GM12878 (cell line): Measurements from ENCODE around the gene B4GALNT4. TPM values are rescaled to one million over a fixed set of nuclear protein-coding genes. Genes with fewer than 3 reads are reported as not detected.

Experiments used
- ATAC-seq: fragments of 200-7000 bp; cut with Tn5 transposase; 3 replicates; pipeline ENCODE4 v1.9.1; 2020; ENCODE audit warnings: mild to moderate bottlenecking, moderate library complexity
- BruUV-seq: library from RNA; stranded (reverse); fragments of 400-500 nt; replicated peaks from 2 replicates; lab custom pipeline; 2021; lab: Mats Ljungman, UMichigan
- CTCF ChIA-PET: fragments of 300-600 bp; sonication (Branson Sonifier 250); formaldehyde crosslinking; extraction: SDS; loops from one replicate; lab custom pipeline; 2021; ENCODE audit warnings: inconsistent platforms; lab: Yijun Ruan, JAX
- POLR2A ChIA-PET: fragments of 350-600 bp; formaldehyde crosslinking; extraction: SDS; loops from one replicate; lab custom pipeline; 2021; ENCODE audit warnings: inconsistent platforms; lab: Charles Lee
- RAD21 ChIA-PET: fragments of 300-600 bp; sonication (Branson Sonifier 250); formaldehyde crosslinking; loops from one replicate; lab custom pipeline; 2023; ENCODE audit warnings: antibody characterized with exemption; ENCODE audit not compliant: unreplicated experiment; lab: Charles Lee
- SMC1A ChIA-PET: fragments of 300-600 bp; sonication (Branson Sonifier 250); formaldehyde crosslinking; loops from one replicate; lab custom pipeline; 2023; ENCODE audit not compliant: unreplicated experiment, uncharacterized antibody; lab: Charles Lee
- DNase-seq: peaks from one replicate; pipeline ENCODE4 v3.0.0-alpha.2; 2011; ENCODE audit warnings: low read depth, low spot score
- FAIRE-seq: peaks from 3 replicates; lab custom pipeline; 2011; peaks lifted over from hg19 to GRCh38; lab: Jason Lieb, UNC
- H2AFZ ChIP-seq: 2 replicates; pipeline ENCODE4 v1.6.0; 2011; ENCODE audit warnings: low read depth, low read length, control low read depth; ENCODE audit not compliant: control insufficient read depth
- H3K27ac ChIP-seq: 2 replicates; pipeline ENCODE4 v1.5.1; 2011; ENCODE audit warnings: control low read depth; ENCODE audit not compliant: control insufficient read depth, insufficient read depth
- H3K27me3 ChIP-seq, 2 experiments: replicated peaks in 1 of 2; 2 replicates each; pipeline versions ENCODE4 v1.6.0 to v1.6.1; 2011; ENCODE audit warnings: low read length in 1 of 2; ENCODE audit not compliant: control insufficient read depth in 2 of 2, insufficient read depth in 2 of 2
- H3K36me3 ChIP-seq, 2 experiments: 2 replicates each; pipeline ENCODE4 v1.5.1; 2011; ENCODE audit warnings: low read length in 1 of 2; ENCODE audit not compliant: control insufficient read depth in 2 of 2, insufficient read depth in 2 of 2
- H3K4me1 ChIP-seq: 2 replicates; pipeline ENCODE4 v1.6.1; 2011; ENCODE audit warnings: mild to moderate bottlenecking, low read length, moderate library complexity, mixed read lengths; ENCODE audit not compliant: control insufficient read depth, insufficient read depth
- H3K4me2 ChIP-seq: 2 replicates; pipeline ENCODE4 v1.6.0; 2011; ENCODE audit warnings: control low read depth; ENCODE audit not compliant: control insufficient read depth, insufficient read depth
- H3K4me3 ChIP-seq: fragments of 200-600 bp; sonication (generic); 2 replicates; pipeline ENCODE4 v1.5.1; 2016
- H3K79me2 ChIP-seq: 2 replicates; pipeline ENCODE4 v1.6.0; 2011; ENCODE audit warnings: low read length; ENCODE audit not compliant: control insufficient read depth, insufficient read depth
- H3K9ac ChIP-seq: 2 replicates; pipeline ENCODE4 v1.8.0; 2011; ENCODE audit warnings: low read length, control low read depth, mixed read lengths; ENCODE audit not compliant: control insufficient read depth, insufficient read depth
- H3K9me3 ChIP-seq: replicated peaks from 3 replicates; pipeline ENCODE4 v1.5.1; 2011; ENCODE audit warnings: mild to moderate bottlenecking, low read length; ENCODE audit not compliant: control insufficient read depth, insufficient read depth
- H4K20me1 ChIP-seq: 2 replicates; pipeline ENCODE4 v1.6.0; 2011; ENCODE audit not compliant: control insufficient read depth, insufficient read depth
- CBX3 ChIP-seq: fragments of 200-600 bp; sonication (generic); IDR thresholded peaks from 2 replicates; pipeline ENCODE4 v1.6.1; 2016; ENCODE audit warnings: low read depth, borderline replicate concordance
- CBX5 ChIP-seq: sonication (generic); IDR thresholded peaks from 2 replicates; pipeline ENCODE4 v1.6.1; 2016; ENCODE audit warnings: low read depth, moderate library complexity, mild to moderate bottlenecking, inconsistent platforms
- CREB1 ChIP-seq: IDR thresholded peaks from 2 replicates; pipeline ENCODE4 v1.6.1; 2012; ENCODE audit warnings: low read depth, mild to moderate bottlenecking, inconsistent platforms
- DPF2 ChIP-seq: fragments of 450-650 bp; IDR thresholded peaks from 2 replicates; pipeline ENCODE4 v1.6.1; 2017; ENCODE audit warnings: mild to moderate bottlenecking
- EGR1 ChIP-seq, 2 experiments: IDR thresholded peaks; 1 replicate in 1 of 2; 2 replicates in 1 of 2; pipeline ENCODE4 v1.6.1; 2011 to 2012; ENCODE audit warnings: low read depth in 2 of 2, low read length in 2 of 2, borderline replicate concordance in 1 of 2, mild to moderate bottlenecking in 1 of 2, moderate library complexity in 1 of 2
- ETV6 ChIP-seq, 2 experiments: fragments of 450-650 bp in 1 of 2; IDR thresholded peaks in 1 of 2; conservative IDR thresholded peaks in 1 of 2; 2 replicates each; pipeline ENCODE4 v1.6.1; 2014; ENCODE audit warnings: antibody characterized with exemption in 1 of 2, borderline replicate concordance in 1 of 2, low read depth in 1 of 2, mild to moderate bottlenecking in 1 of 2, moderate library complexity in 1 of 2
- IRF4 ChIP-seq: IDR thresholded peaks from 2 replicates; pipeline ENCODE4 v1.6.1; 2011; ENCODE audit warnings: low read depth, low read length
- MEF2A ChIP-seq: IDR thresholded peaks from 2 replicates; pipeline ENCODE4 v1.6.1; 2011; ENCODE audit warnings: low read depth, mild to moderate bottlenecking, low read length, moderate library complexity; ENCODE audit not compliant: insufficient read depth
- PAX8 ChIP-seq: fragments of 450-650 bp; IDR thresholded peaks from 2 replicates; pipeline ENCODE4 v1.6.1; 2017; ENCODE audit warnings: mild to moderate bottlenecking, moderate library complexity
- SPI1 ChIP-seq: IDR thresholded peaks from 2 replicates; pipeline ENCODE4 v1.6.1; 2011; ENCODE audit warnings: low read depth, mild to moderate bottlenecking, low read length, moderate library complexity, borderline replicate concordance; ENCODE audit not compliant: insufficient read depth
- TCF12 ChIP-seq: IDR thresholded peaks from 2 replicates; pipeline ENCODE4 v1.6.1; 2011; ENCODE audit warnings: low read depth, mild to moderate bottlenecking, low read length
- ZNF274 ChIP-seq: IDR thresholded peaks from one replicate; pipeline ENCODE4 v1.8.0; 2011; ENCODE audit not compliant: insufficient read length, insufficient read depth
- ZZZ3 ChIP-seq: IDR thresholded peaks from 2 replicates; pipeline ENCODE4 v1.6.1; 2011; ENCODE audit warnings: low read depth; ENCODE audit not compliant: control insufficient read depth, insufficient read length
- WGBS: methylation state at CpG from one replicate; pipeline ENCODE4 v1.1.6; 2016; ENCODE audit warnings: low lambda C conversion rate; ENCODE audit not compliant: insufficient replicate concordance, insufficient coverage; ENCODE audit errors: missing lambda C conversion rate; 5-methylcytosine and 5-hydroxymethylcytosine counted together
- in situ Hi-C: fragments of 300-500 bp; cut with MboI; formaldehyde crosslinking; loops from 9 replicates; pipeline ENCODE4 v1.14.3; 2018; ENCODE audit warnings: mixed read lengths
- intact Hi-C: fragments of 100-400 bp; cut with micrococcal nuclease; formaldehyde crosslinking; loops from one replicate; pipeline ENCODE4 v1.14.2; 2022; ENCODE audit not compliant: unreplicated experiment
- polyA plus RNA-seq, 11 experiments: library from polyadenylated mRNA; depleted of rRNA in 4 of 11; unstranded in 6 of 11; stranded (reverse) in 5 of 11; fragments of >200 nt; fragmentation: Nextera tagmentation in 4 of 11; fragmentation: Illumina TruSeq in 1 of 11; extraction: Ambion mirVana in 4 of 11; extraction: Trizol in 1 of 11; gene quantifications; 1 replicate in 1 of 11; 2 replicates in 10 of 11; pipeline versions ENCODE4 v1.2.1 to v1.2.3, GENCODE V29; 2011 to 2016; ENCODE audit warnings: inconsistent platforms in 2 of 11, missing spikeins in 2 of 11, low read depth in 1 of 11
- total RNA-seq, 4 experiments: library from RNA; depleted of rRNA in 3 of 4; stranded (reverse); fragments of >200 nt in 3 of 4; fragmentation: Illumina TruSeq in 1 of 4; extraction: Trizol in 1 of 4; gene quantifications; 2 replicates each; pipeline versions ENCODE4 v1.2.1 to v1.2.3, GENCODE V29; 2013 to 2021
- TF ChIP-seq, protein P1 (sequence below): IDR thresholded peaks from 2 replicates; pipeline ENCODE4 v1.6.1; 2011; ENCODE audit warnings: low read depth, low read length, improper control_type of control experiment, borderline replicate concordance
- TF ChIP-seq, protein P2 (sequence below): fragments of 450-650 bp; IDR thresholded peaks from 2 replicates; pipeline ENCODE4 v1.6.1; 2017; ENCODE audit warnings: mild to moderate bottlenecking
- TF ChIP-seq, protein P3 (sequence below): IDR thresholded peaks from 2 replicates; pipeline ENCODE4 v1.6.1; 2011; ENCODE audit warnings: borderline replicate concordance, low read depth, mild to moderate bottlenecking, moderate library complexity, mixed read lengths, low read length; ENCODE audit not compliant: insufficient read depth; ENCODE audit errors: extremely low read length

B4GALNT4 gene
- total and polyA plus RNA-seq, 10 of the 15 experiments (the other 5 are each of a cell fraction or from before 2014, with no cell fraction given) = 0.04 to 0.82 (median 0.40) TPM; not detected in 6

- TF ChIP-seq, protein P1, sequence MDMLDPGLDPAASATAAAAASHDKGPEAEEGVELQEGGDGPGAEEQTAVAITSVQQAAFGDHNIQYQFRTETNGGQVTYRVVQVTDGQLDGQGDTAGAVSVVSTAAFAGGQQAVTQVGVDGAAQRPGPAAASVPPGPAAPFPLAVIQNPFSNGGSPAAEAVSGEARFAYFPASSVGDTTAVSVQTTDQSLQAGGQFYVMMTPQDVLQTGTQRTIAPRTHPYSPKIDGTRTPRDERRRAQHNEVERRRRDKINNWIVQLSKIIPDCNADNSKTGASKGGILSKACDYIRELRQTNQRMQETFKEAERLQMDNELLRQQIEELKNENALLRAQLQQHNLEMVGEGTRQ = no peak
- TF ChIP-seq TCF12 (no peak), EGR1 (IDR thresholded peaks at IDR 0.05; ENCODE audit: borderline replicate concordance in 1 of 2, low read depth in 2 of 2, low read length in 2 of 2) (no peak), CBX3 (no peak), CBX5 (no peak), PAX8 (no peak), SPI1 (no peak)
Measured at GRCh38 chr11:405323-405953, 36.1 kb downstream of the B4GALNT4 start (continued).

GRCh38 chr11:405954-406795 is 36.9 kb downstream of the B4GALNT4 start:
- Histone ChIP-seq H3K9ac (peak overlapping the region; percentile 29; the same call in 1 of the 2 replicates), H3K9me3 (no peaks in the 10 kb centered on the region), H3K27ac (peak overlapping the region; percentile 44), H3K36me3 (no peaks in the 10 kb centered on the region), H3K4me3 (peak overlapping the region; percentile 44; the same call in 1 of the 2 replicates), H2AFZ (peak overlapping the region; percentile 68), H3K27me3 (no peaks in the 10 kb centered on the region), H3K4me1 (peaks cover 6% of the 10 kb centered on the region; the same call in 1 of the 2 replicates), H3K4me2 (peak overlapping the region; percentile 81), H3K79me2 (no peaks in the 10 kb centered on the region), H4K20me1 (no peaks in the 10 kb centered on the region)
- in situ Hi-C loops (no loop called here), intact Hi-C loops (no loop called here)
- FAIRE-seq (no peak), ATAC-seq (no peak), DNase-seq (no peak)
- ChIA-PET POLR2A (interaction anchor here (1.8 kb wide), 1 partner anchor 43 kb away, joined by 10 read pairs; no protein-coding TSS in a partner anchor), CTCF (interaction anchor here (1.0 to 2.1 kb wide), 3 partner anchors 43 to 113 kb away, joined by 4 to 19 read pairs (median 4); partner anchors contain the start of gene PTDSS2), SMC1A (no interaction called here), RAD21 (interaction anchor here (0.9 to 2.4 kb wide), 3 partner anchors 35 to 42 kb away, joined by 3 to 17 read pairs (median 7); no protein-coding TSS in a partner anchor)
- TSS peak; percentile 53 for BruUV-seq
- 72% methylated on average over 36 of the region's 47 CpGs for WGBS
- no peak for TF ChIP-seq ZNF274
- no peak for TF ChIP-seq IRF4
- TF ChIP-seq DPF2 = no peak
- no peak for TF ChIP-seq ETV6 (conservative IDR thresholded peaks at IDR 0.05 in 1 of 2, IDR thresholded peaks at IDR 0.05 in 1 of 2; ENCODE audit: borderline replicate concordance in 1 of 2, low read depth in 1 of 2)
- TF ChIP-seq, protein P2, sequence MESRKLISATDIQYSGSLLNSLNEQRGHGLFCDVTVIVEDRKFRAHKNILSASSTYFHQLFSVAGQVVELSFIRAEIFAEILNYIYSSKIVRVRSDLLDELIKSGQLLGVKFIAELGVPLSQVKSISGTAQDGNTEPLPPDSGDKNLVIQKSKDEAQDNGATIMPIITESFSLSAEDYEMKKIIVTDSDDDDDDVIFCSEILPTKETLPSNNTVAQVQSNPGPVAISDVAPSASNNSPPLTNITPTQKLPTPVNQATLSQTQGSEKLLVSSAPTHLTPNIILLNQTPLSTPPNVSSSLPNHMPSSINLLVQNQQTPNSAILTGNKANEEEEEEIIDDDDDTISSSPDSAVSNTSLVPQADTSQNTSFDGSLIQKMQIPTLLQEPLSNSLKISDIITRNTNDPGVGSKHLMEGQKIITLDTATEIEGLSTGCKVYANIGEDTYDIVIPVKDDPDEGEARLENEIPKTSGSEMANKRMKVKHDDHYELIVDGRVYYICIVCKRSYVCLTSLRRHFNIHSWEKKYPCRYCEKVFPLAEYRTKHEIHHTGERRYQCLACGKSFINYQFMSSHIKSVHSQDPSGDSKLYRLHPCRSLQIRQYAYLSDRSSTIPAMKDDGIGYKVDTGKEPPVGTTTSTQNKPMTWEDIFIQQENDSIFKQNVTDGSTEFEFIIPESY = no peak
- no peak for TF ChIP-seq CREB1
- no peak for TF ChIP-seq ZZZ3
- TF ChIP-seq MEF2A = no peak
- TF ChIP-seq, protein P3, sequence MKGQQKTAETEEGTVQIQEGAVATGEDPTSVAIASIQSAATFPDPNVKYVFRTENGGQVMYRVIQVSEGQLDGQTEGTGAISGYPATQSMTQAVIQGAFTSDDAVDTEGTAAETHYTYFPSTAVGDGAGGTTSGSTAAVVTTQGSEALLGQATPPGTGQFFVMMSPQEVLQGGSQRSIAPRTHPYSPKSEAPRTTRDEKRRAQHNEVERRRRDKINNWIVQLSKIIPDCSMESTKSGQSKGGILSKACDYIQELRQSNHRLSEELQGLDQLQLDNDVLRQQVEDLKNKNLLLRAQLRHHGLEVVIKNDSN = no peak
